ENCODE measurements around the gene ZMIZ1.

The ZMIZ1 gene

GRCh38 chr10:79149662-79150443 is 81.1 kb downstream of the ZMIZ1 start (continued):
- TF ChIP-seq ZNF514 (tag by site-specific recombination; IDR thresholded peaks at IDR 0.05) (no peak), ZNF571 (tag by site-specific recombination; IDR thresholded peaks at IDR 0.05) (no peak), ZNF398 (tag by site-specific recombination; IDR thresholded peaks at IDR 0.05) (no peak), KLF1 (tag by site-specific recombination; IDR thresholded peaks at IDR 0.05) (peak; percentile 99), MZF1 (tag by site-specific recombination; IDR thresholded peaks at IDR 0.05; ENCODE audit: borderline replicate concordance) (no peak), FEZF1 (tag by site-specific recombination; IDR thresholded peaks at IDR 0.05) (peak; percentile 22; the same call in 1 of the 2 replicates), ZNF354C (tag by site-specific recombination; IDR thresholded peaks at IDR 0.05; ENCODE audit: borderline replicate concordance, low read depth) (no peak), GLIS1 (tag by site-specific recombination; IDR thresholded peaks at IDR 0.05) (peak; percentile 31), ZNF302 (tag by site-specific recombination; IDR thresholded peaks at IDR 0.05; ENCODE audit: low read depth) (no peak), ZIC2 (tag by site-specific recombination; IDR thresholded peaks at IDR 0.05) (peak; percentile 53), ZNF701 (tag by site-specific recombination; IDR thresholded peaks at IDR 0.05) (no peak), ZNF26 (tag by site-specific recombination; IDR thresholded peaks at IDR 0.05) (no peak), ZFP69B (tag by site-specific recombination; IDR thresholded peaks at IDR 0.05) (no peak), BCL11A (tag by site-specific recombination; IDR thresholded peaks at IDR 0.05; ENCODE audit: low read depth) (no peak)

- CTCF ChIA-PET, result interaction anchor here (0.9 to 1.7 kb wide), 4 partner anchors 46 to 176 kb away, joined by 3 to 5 read pairs (median 4); no protein-coding TSS in a partner anchor
- Histone ChIP-seq H3K36me3 (ENCODE audit: control insufficient read depth in 2 of 2, insufficient read depth in 1 of 2, low read length in 2 of 2) (no peaks in the 10 kb centered on the region), H3K4me3 (ENCODE audit: low read depth, low read length) (no peak overlapping the region), H3K27ac (ENCODE audit: extremely low read depth, low read depth, low read length) (no peak overlapping the region), H3K9me3 (ENCODE audit: control insufficient read depth, insufficient read depth, low read depth, low read length) (no peaks in the 10 kb centered on the region), H3K4me1 (ENCODE audit: control insufficient read depth, insufficient read depth, low read length) (no peaks in the 10 kb centered on the region; the same call in 1 of the 2 replicates)
- TF ChIP-seq KLF16 (tag by site-specific recombination; IDR thresholded peaks at IDR 0.05), result no peak
- no peak for TF ChIP-seq ZNF596 (tag by site-specific recombination; IDR thresholded peaks at IDR 0.05)
- no peak for TF ChIP-seq ZNF701 (tag by site-specific recombination; IDR thresholded peaks at IDR 0.05)
- no peak for TF ChIP-seq CTCF (tag by site-specific recombination; IDR thresholded peaks at IDR 0.05)
- TF ChIP-seq ZBTB6 (tag by site-specific recombination; IDR thresholded peaks at IDR 0.05), result no peak
- TF ChIP-seq ZNF266 (tag by site-specific recombination; IDR thresholded peaks at IDR 0.05; ENCODE audit: low read depth), result no peak
- TF ChIP-seq HOXD13 (CRISPR knock-in tag; IDR thresholded peaks at IDR 0.05; ENCODE audit: borderline replicate concordance), result no peak
- POLR2A ChIA-PET, result interaction anchor here (1.5 kb wide), 1 partner anchor 36 kb away, joined by 3 read pairs; no protein-coding TSS in a partner anchor
Measured at GRCh38 chr10:79150444-79150754, 81.6 kb downstream of the ZMIZ1 start.

All from HEK293 (cell line).